ENCODE results near the gene BMPR1B.

Gene BMPR1B

GRCh38 chr4:94905511-94905910 lies 147.8 kb downstream of the BMPR1B start:
- in situ Hi-C loops (cut with MboI; ENCODE audit: low sequenced_read_pairs) = no loop called here

DNA sequence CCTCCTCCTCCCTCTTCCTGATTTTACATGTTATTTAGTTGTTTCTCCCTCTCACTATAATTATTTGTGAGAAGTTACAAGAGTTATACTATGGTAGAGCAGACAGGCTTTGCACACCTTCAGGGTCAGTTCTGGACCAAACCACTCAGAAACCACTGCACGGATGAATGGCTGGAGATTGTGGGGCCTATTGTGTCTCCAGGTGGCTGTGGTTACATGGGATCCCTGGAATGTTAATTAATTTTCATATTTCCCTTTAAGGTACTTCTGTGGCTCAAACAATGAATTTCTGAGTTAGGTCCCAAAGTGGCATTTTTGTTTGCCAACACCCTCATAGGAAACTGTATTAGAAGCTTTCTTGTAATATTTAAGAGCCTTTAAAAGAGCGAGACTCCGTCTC lies 151.9 kb downstream of the BMPR1B start:
- in situ Hi-C loops (cut with MboI; ENCODE audit: low sequenced_read_pairs) = no loop called here

DNA sequence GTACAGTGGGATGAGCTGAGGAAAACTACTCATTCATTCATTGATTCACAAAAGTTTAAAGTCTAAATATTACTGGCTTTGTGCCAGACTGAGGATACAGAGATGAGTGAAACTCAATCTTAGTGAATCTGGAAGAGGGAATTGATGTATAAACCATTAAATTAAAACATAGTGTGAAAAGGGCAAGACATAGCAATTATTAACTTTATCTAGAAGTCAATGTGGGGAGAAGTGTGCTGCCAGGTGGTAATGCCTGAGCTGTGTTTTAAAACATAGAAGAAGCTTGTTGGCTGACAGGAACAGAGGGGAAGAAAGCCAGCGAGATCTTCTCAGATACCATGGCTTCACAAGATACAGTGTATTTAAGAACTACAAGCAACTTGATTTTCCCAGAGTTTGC lies 153.4 kb downstream of the BMPR1B start:
- in situ Hi-C loops (cut with MboI; ENCODE audit: low sequenced_read_pairs) = no loop called here

DNA sequence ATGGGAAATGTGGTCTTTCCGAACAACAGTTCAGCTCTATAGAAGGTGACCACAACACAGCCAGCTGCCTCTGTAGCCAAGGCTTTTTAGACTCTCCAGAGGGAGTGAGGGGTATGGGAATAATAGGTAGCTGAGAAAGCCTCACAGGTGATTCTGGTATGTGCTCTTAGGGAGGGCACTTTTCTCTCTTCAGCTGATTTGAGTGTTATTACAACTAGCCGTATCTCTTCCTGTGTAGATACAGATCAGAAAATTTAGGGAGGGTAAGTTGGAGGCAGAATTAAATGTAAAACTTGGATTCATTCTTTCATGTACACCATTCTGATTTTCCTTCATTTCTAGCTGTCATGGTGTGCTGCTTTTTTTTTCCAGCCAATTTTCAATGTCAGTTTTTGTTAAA lies 154.9 kb downstream of the BMPR1B start:
- in situ Hi-C loops (cut with MboI; ENCODE audit: low sequenced_read_pairs) = no loop called here

- in situ Hi-C loops (cut with MboI; ENCODE audit: low sequenced_read_pairs) = no loop called here
Observed at GRCh38 chr4:94913316-94913715, 155.6 kb downstream of the BMPR1B start.

DNA sequence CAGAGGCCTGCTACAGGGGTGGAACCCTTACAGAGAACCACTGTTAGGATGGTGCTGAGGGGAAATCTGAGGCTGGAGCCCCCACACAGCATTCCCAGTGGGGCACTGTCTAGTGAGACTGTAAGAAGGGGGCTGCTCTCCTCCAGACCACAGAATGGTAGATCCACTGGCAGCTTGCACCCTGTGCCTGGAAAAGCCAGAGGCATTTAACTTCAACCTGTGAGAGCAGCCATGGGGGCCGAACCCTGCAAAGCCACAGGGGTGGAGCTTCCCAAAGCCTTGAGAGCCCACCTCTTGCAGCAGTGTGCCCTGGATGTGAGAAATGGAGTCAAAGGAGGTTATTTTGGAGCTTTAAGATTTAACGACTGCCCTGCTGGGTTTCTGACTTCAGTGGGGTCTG lies 159.4 kb downstream of the BMPR1B start:
- in situ Hi-C loops (cut with MboI; ENCODE audit: low sequenced_read_pairs) = no loop called here

GRCh38 chr4:94918543-94918942 lies 160.8 kb downstream of the BMPR1B start:
- in situ Hi-C loops (cut with MboI; ENCODE audit: low sequenced_read_pairs) = no loop called here

DNA sequence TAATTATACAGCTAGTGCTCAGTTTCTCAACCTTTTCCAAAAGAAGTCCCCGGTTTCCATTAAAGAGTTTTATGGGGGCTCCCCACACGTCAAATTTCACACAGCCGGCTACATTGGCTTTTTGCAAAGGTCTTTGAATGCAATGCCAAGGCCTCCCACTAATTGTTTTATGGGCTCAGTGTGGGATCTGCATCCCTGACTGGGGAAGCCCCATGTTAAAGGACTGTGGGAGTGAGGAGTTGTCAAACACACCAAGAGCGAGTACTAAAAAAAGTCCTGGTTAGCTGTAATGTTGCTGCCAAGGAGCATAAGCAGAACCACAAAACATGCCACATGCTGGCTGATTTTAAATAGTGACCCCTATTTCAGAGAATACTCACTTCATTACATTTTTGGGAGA lies 162.6 kb downstream of the BMPR1B start:
- in situ Hi-C loops (cut with MboI; ENCODE audit: low sequenced_read_pairs) = no loop called here

DNA sequence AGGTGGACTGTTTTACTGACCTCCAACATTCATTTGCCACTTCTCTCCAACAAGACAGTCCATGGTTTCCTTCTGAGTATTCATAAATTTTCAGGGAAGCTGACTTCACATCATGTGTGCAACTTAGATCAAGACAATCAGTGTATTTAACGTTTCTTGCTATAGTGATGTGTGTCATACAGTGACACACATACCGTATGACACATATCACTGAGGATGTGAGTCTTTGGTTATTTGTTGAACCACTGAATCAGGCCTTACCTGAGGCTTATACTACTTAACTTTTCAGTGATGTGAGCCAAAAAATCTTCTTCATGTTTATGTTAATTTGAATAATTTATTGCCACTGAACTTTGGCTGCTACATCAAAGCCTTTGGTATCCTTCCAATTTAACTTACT lies 166.8 kb downstream of the BMPR1B start:
- in situ Hi-C loops (cut with MboI; ENCODE audit: low sequenced_read_pairs) = no loop called here

- in situ Hi-C loops (cut with MboI; ENCODE audit: low sequenced_read_pairs) = no loop called here
Observed at GRCh38 chr4:94925764-94926347, 168.1 kb downstream of the BMPR1B start.

DNA sequence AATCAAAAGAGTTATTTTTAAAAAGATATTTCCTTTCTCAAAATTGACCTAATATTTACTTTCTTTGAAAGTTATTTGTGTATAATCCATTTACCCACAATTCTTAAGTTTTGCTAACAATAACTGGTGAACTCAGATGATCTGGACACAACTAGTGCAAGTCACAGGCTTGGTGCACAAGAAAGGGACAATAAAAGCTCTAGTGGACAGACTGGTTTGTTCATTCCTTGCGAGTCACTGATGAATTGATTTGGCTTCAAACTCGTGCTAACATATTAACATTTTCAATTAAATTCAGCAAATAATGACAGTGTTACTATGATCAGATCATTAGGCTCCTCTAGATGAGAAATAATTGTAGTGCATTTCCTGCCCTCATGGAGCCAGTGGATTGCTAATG lies 169.2 kb downstream of the BMPR1B start:
- in situ Hi-C loops (cut with MboI; ENCODE audit: low sequenced_read_pairs) = no loop called here

- in situ Hi-C loops (cut with MboI; ENCODE audit: low sequenced_read_pairs) = no loop called here
Observed at GRCh38 chr4:94927696-94928095, 169.9 kb downstream of the BMPR1B start.

DNA sequence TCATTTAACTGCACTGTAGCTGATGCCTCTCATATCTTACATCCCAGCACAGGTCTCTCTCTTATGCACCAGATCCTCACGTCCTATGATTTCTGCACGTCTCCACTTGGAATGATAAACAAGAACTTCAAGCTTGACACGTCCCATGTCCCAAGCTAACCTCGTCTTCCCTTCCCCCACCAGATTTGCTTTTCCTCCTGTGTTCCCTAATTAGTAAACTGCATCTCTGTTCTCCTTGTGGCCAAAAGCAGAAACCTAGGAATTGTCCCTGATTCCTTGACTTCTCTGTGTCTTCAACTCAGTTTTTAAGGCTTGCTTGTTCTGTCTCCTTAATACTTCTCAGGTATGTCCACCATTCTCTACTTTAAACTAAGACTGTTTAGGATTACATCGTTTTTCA lies 171.9 kb downstream of the BMPR1B start:
- in situ Hi-C loops (cut with MboI; ENCODE audit: low sequenced_read_pairs) = no loop called here

- in situ Hi-C loops (cut with MboI; ENCODE audit: low sequenced_read_pairs) = no loop called here
Observed at GRCh38 chr4:94931626-94932025, 173.9 kb downstream of the BMPR1B start.

DNA sequence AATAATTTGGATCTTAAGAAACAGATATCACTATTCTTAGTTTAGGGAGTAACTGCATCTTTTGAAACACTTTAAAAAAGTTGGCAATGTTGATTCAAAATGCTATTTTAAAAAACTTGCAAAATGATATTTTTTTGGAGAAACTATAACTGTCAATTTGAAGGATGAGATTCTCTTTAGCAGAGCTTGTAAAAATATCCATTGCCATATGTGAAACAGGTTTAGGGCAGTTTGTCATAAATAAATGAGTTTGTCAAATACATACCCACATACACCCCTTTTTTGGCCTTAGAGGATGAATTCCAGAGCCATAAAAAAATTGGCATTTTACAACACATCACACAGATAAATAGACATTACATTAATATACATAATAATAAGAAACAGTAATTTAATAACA lies 174.6 kb downstream of the BMPR1B start:
- in situ Hi-C loops (cut with MboI; ENCODE audit: low sequenced_read_pairs) = no loop called here

- in situ Hi-C loops (cut with MboI; ENCODE audit: low sequenced_read_pairs) = no loop called here
Observed at GRCh38 chr4:94933799-94934198, 176.0 kb downstream of the BMPR1B start.

GRCh38 chr4:94934201-94934600 lies 176.4 kb downstream of the BMPR1B start:
- in situ Hi-C loops (cut with MboI; ENCODE audit: low sequenced_read_pairs) = no loop called here

- in situ Hi-C loops (cut with MboI; ENCODE audit: low sequenced_read_pairs) = no loop called here
Observed at GRCh38 chr4:94934864-94935263, 177.1 kb downstream of the BMPR1B start.

- in situ Hi-C loops (cut with MboI; ENCODE audit: low sequenced_read_pairs) = no loop called here
Observed at GRCh38 chr4:94936854-94937253, 179.1 kb downstream of the BMPR1B start.

- in situ Hi-C loops (cut with MboI; ENCODE audit: low sequenced_read_pairs) = no loop called here
Observed at GRCh38 chr4:94939791-94940519, 182.2 kb downstream of the BMPR1B start.

GRCh38 chr4:94940520-94940908 lies 182.8 kb downstream of the BMPR1B start:
- in situ Hi-C loops (cut with MboI; ENCODE audit: low sequenced_read_pairs) = no loop called here

GRCh38 chr4:94941706-94942105 lies 184.0 kb downstream of the BMPR1B start:
- in situ Hi-C loops (cut with MboI; ENCODE audit: low sequenced_read_pairs) = no loop called here

- in situ Hi-C loops (cut with MboI; ENCODE audit: low sequenced_read_pairs) = no loop called here
Observed at GRCh38 chr4:94944726-94945125, 187.0 kb downstream of the BMPR1B start.

Measured in hTERT RPE-1 (cell line).